BE2C (cell line): Measurements from ENCODE around the gene LIN7B.
A peak's percentile ranks its signal among the peaks of the same experiment; 100 is the strongest.

Source experiments
- DNase-seq: peaks from one replicate; pipeline ENCODE4 v3.0.0-alpha.2; 2020
- H3K27me3 ChIP-seq: fragments of 250-450 bp; sonication (Bioruptor Pico); 2 replicates; pipeline ENCODE4 v1.5.1; 2020; ENCODE audit warnings: mild to moderate bottlenecking
- H3K36me3 ChIP-seq: fragments of 250-450 bp; sonication (Bioruptor Pico); 2 replicates; pipeline ENCODE4 v1.5.1; 2020; ENCODE audit warnings: mild to moderate bottlenecking
- H3K4me1 ChIP-seq: fragments of 250-450 bp; sonication (Bioruptor Pico); 2 replicates; pipeline ENCODE4 v1.5.1; 2020
- H3K4me3 ChIP-seq: 2 replicates; pipeline ENCODE4 v1.5.1; 2011; ENCODE audit warnings: low read depth, low read length
- H3K9me3 ChIP-seq: fragments of 250-450 bp; sonication (Bioruptor Pico); 2 replicates; pipeline ENCODE4 v1.5.1; 2020
- TF ChIP-seq, protein P1 (sequence below): IDR thresholded peaks from 2 replicates; pipeline ENCODE4 v1.5.1; 2012; ENCODE audit warnings: mild to moderate bottlenecking, low read depth, low read length

The LIN7B gene

DNA sequence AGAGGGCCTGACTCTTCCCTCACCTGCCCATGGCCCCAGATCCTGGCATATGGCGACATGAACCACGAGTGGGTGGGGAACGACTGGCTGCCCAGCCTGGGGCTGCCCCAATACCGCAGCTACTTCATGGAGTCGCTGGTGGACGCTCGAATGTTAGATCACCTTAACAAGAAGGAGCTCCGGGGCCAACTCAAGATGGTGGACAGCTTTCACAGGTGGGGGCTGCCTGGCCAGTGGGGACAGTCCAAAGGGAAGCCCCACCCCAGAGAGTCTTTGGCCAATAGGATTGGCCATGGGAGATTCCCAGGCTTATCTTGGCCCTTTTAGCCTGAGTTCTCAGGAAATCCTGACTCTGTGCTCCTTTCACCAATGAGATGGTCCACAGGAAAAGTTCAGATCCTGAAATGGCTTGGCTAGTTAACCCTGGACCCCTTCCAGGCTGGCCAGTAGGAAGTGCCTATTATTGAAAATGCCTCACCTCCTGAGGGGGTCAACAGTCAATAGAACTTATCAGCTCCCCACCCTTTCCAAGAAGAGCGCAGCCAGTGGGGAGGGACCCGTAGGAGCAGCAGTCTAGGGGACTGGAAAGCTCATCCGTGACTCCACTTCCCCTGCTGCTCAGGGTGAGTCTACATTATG lies 34.0 kb downstream of the LIN7B start:
- peaks cover 9% of the 10 kb centered on the region for H3K4me1 ChIP-seq
- no peaks in the 10 kb centered on the region for H3K27me3 ChIP-seq
- H3K4me3 ChIP-seq, result no peak overlapping the region; the same call in 1 of the 2 replicates
- TF ChIP-seq, protein P1, sequence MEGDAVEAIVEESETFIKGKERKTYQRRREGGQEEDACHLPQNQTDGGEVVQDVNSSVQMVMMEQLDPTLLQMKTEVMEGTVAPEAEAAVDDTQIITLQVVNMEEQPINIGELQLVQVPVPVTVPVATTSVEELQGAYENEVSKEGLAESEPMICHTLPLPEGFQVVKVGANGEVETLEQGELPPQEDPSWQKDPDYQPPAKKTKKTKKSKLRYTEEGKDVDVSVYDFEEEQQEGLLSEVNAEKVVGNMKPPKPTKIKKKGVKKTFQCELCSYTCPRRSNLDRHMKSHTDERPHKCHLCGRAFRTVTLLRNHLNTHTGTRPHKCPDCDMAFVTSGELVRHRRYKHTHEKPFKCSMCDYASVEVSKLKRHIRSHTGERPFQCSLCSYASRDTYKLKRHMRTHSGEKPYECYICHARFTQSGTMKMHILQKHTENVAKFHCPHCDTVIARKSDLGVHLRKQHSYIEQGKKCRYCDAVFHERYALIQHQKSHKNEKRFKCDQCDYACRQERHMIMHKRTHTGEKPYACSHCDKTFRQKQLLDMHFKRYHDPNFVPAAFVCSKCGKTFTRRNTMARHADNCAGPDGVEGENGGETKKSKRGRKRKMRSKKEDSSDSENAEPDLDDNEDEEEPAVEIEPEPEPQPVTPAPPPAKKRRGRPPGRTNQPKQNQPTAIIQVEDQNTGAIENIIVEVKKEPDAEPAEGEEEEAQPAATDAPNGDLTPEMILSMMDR, result no peak
- no peaks in the 10 kb centered on the region for H3K9me3 ChIP-seq
- DNase-seq, result no peak
- H3K36me3 ChIP-seq, result no peaks in the 10 kb centered on the region; the same call in 1 of the 2 replicates

GRCh38 chr19:49148784-49149651 lies 34.8 kb downstream of the LIN7B start:
- TF ChIP-seq, protein P1, result no peak
- Histone ChIP-seq H3K4me3 (peak overlapping the region; percentile 89), H3K9me3 (no peaks in the 10 kb centered on the region)

DNA sequence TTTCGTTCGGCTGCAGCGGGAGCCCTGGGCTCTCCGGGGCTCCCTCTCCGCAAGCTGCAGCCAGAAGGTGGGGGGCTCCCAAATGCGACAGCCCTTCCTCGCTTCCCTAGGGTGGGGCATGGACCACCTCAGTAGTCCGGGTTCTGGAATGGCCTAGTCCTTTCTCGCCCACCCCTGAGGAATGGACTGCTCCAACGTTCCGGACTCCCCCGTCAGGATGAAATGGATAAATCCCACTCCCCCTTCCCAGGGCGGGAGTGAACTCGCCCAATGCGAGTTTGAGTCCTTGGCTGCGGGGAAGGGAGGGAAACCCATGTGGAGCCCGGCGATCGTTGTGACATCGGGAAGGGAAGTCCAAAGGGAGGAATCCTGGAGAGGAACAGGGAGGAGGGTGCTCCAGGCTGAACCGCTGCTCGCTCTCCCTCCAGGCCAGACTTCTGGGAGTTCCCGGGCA lies 35.5 kb downstream of the LIN7B start:
- H3K27me3 ChIP-seq, result no peaks in the 10 kb centered on the region
- peak; percentile 85 for DNase-seq
- peaks cover 9% of the 10 kb centered on the region for H3K4me1 ChIP-seq
- TF ChIP-seq, protein P1, result no peak
- H3K36me3 ChIP-seq, result no peaks in the 10 kb centered on the region
- no peaks in the 10 kb centered on the region for H3K9me3 ChIP-seq
- H3K4me3 ChIP-seq, result peak overlapping the region; percentile 89

More at GRCh38 chr19:49148784-49149651, 34.8 kb downstream of the LIN7B start:
- Histone ChIP-seq H3K27me3 (no peaks in the 10 kb centered on the region), H3K36me3 (no peaks in the 10 kb centered on the region; the same call in 1 of the 2 replicates), H3K4me1 (peaks cover 9% of the 10 kb centered on the region)
- peak; percentile 100 for DNase-seq

GRCh38 chr19:49150106-49150943 lies 36.2 kb downstream of the LIN7B start:
- Histone ChIP-seq H3K4me1 (peaks cover 9% of the 10 kb centered on the region), H3K27me3 (no peaks in the 10 kb centered on the region), H3K9me3 (no peaks in the 10 kb centered on the region), H3K36me3 (no peaks in the 10 kb centered on the region), H3K4me3 (peak overlapping the region; percentile 89)
- TF ChIP-seq, protein P1, result no peak
- DNase-seq, result peak; percentile 94

DNA sequence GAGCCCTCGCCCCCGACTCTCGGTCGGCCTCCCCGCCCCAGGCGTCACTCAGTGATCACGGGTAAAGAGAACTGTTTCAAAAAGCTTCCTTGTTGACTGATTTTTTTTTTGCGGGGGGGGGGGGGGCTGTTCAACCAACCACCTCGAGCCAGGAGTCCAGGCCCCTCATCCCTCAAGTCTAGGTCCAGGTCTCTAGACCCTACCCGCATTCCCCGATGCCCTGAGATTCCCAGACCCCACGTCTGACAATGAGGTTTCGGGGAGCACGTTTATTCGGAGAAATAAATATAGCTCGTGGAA lies 36.7 kb downstream of the LIN7B start:
- DNase-seq, result no peak
- no peaks in the 10 kb centered on the region for H3K27me3 ChIP-seq
- H3K36me3 ChIP-seq, result no peaks in the 10 kb centered on the region
- no peaks in the 10 kb centered on the region for H3K9me3 ChIP-seq
- peaks cover 5% of the 10 kb centered on the region for H3K4me1 ChIP-seq
- peak overlapping the region; percentile 89 for H3K4me3 ChIP-seq
- TF ChIP-seq, protein P1, result no peak
